ENCODE data around the gene PTRH2. TPM values are rescaled to one million over a fixed set of nuclear protein-coding genes. Genes with fewer than 3 reads are reported as not detected.

PTRH2 gene
- total and polyA plus RNA-seq, 2 of the 8 experiments (the other 6 are each of a cell fraction or from before 2014, with no cell fraction given): 39.4 to 43.2 TPM

GRCh38 chr17:59756236-59756818 lies 49.1 kb upstream of the PTRH2 start:
- TF ChIP-seq ASH2L (IDR thresholded peaks at IDR 0.05; ENCODE audit: low read length) (no peak), YY1 (IDR thresholded peaks at IDR 0.05; ENCODE audit: low read depth, low read length) (no peak), RBBP5 (IDR thresholded peaks at IDR 0.05; ENCODE audit: borderline replicate concordance, low read depth, low read length) (no peak), CREB1 (IDR thresholded peaks at IDR 0.05) (no peak), TAF7 (optimal IDR thresholded peaks at IDR 0.05; ENCODE audit: borderline replicate concordance, low read depth, low read length) (no peak), SP1 (IDR thresholded peaks at IDR 0.05; ENCODE audit: low read depth, low read length) (no peak), FOSL1 (IDR thresholded peaks at IDR 0.05; ENCODE audit: insufficient read depth, low read depth, low read length) (no peak), GABPA (IDR thresholded peaks at IDR 0.05; ENCODE audit: borderline replicate concordance, insufficient read depth, low read length) (no peak), CTBP2 (IDR thresholded peaks at IDR 0.05; ENCODE audit: borderline replicate concordance, insufficient read depth, insufficient read length, low read length) (no peak), SP2 (IDR thresholded peaks at IDR 0.05; ENCODE audit: low read length) (no peak)
- WGBS, 2 experiments (ENCODE audit: extremely low coverage in 1 of 2, insufficient coverage in 1 of 2, insufficient read length in 1 of 2, insufficient replicate concordance in 2 of 2, low coverage in 1 of 2, low lambda C conversion rate in 2 of 2, missing lambda C conversion rate in 1 of 2): 81% methylated on average over 3 of the region's 3 CpGs; no CpG with 5 or more reads in 1 of the 2 experiments

More at GRCh38 chr17:59756236-59756818, 49.1 kb upstream of the PTRH2 start:
- no peak overlapping the region for H3K4me3 ChIP-seq (ENCODE audit: extremely low read depth in 1 of 4, insufficient read depth in 2 of 4, low read depth in 3 of 4, low read length in 4 of 4)
- H3K9me3 ChIP-seq (ENCODE audit: insufficient read depth in 2 of 2, low read depth in 1 of 2, low read length in 1 of 2): no peaks in the 10 kb centered on the region
- H3K4me1 ChIP-seq (replicated peaks in 1 of 4; ENCODE audit: control insufficient read depth in 3 of 4, insufficient read depth in 4 of 4, low read length in 3 of 4): peaks cover 0 to 2% (median 0%) of the 10 kb centered on the region in 4 experiments; a peak in 1 of 7 replicates
- FAIRE-seq (no peak), DNase-seq (ENCODE audit: low read depth in 1 of 2, low spot score in 2 of 2) (no peak)
- no peak overlapping the region for H2BK5ac ChIP-seq (ENCODE audit: low read depth, low read length)
- ChIA-PET CTCF (ENCODE audit: partially characterized antibody) (interaction anchor here (1.1 kb wide), 1 partner anchor 9 kb away, joined by 3 read pairs; no protein-coding TSS in a partner anchor), POLR2A (ENCODE audit: partially characterized antibody) (no interaction called here)
- no peaks in the 10 kb centered on the region for H3K79me1 ChIP-seq (ENCODE audit: low read depth, low read length)
- H3K36me3 ChIP-seq (ENCODE audit: control insufficient read depth in 2 of 4, insufficient read depth in 4 of 4, low read length in 3 of 4): no peaks in the 10 kb centered on the region
- H4K5ac ChIP-seq (ENCODE audit: insufficient read length, low read depth, low read length): no peak overlapping the region
- no peak overlapping the region for H3K23ac ChIP-seq (ENCODE audit: insufficient read length)
- H3K27me3 ChIP-seq (replicated peaks in 1 of 4; ENCODE audit: control insufficient read depth in 3 of 4, extremely low read depth in 1 of 4, insufficient read depth in 3 of 4, low read length in 3 of 4): no peaks in the 10 kb centered on the region
- H4K8ac ChIP-seq (ENCODE audit: extremely low read depth, insufficient read depth, low read length): no peak overlapping the region; the same call in 1 of the 2 replicates
- no peak overlapping the region for H3K9ac ChIP-seq (replicated peaks in 1 of 4; ENCODE audit: extremely low read depth in 1 of 4, low read depth in 3 of 4, low read length in 3 of 4)
- H2BK120ac ChIP-seq (replicated peaks; ENCODE audit: low read depth, low read length): no peak overlapping the region
- no peak overlapping the region for H4K91ac ChIP-seq (replicated peaks; ENCODE audit: insufficient read length, low read length)
- no peak overlapping the region for H3K4ac ChIP-seq (replicated peaks; ENCODE audit: insufficient read length, low read depth, low read length)
- no peak overlapping the region for H3K27ac ChIP-seq (ENCODE audit: low read depth, low read length)
- H3K18ac ChIP-seq (ENCODE audit: extremely low read depth, low read length): no peak overlapping the region
- no peak overlapping the region; the same call in 1 of the 2 replicates for H2BK12ac ChIP-seq (ENCODE audit: low read depth, low read length)
- no peaks in the 10 kb centered on the region for H3K23me2 ChIP-seq (ENCODE audit: low read depth, low read length)
- no peak overlapping the region for H3K56ac ChIP-seq (replicated peaks; ENCODE audit: insufficient read length, low read depth, low read length)
- no peak overlapping the region for H2BK20ac ChIP-seq (ENCODE audit: low read length)
- H2BK15ac ChIP-seq (ENCODE audit: low read length): no peak overlapping the region
- no peak overlapping the region for H2AK5ac ChIP-seq (ENCODE audit: low read depth, low read length)
- no peaks in the 10 kb centered on the region for H4K20me1 ChIP-seq (replicated peaks in 1 of 2; ENCODE audit: control insufficient read depth in 1 of 2, insufficient read depth in 2 of 2, low read length in 2 of 2)
- H3K14ac ChIP-seq (ENCODE audit: insufficient read length): no peak overlapping the region
- no peak overlapping the region for H3K4me2 ChIP-seq (ENCODE audit: insufficient read depth in 1 of 2, low read depth in 2 of 2, low read length in 2 of 2)
- no peak overlapping the region for H2AFZ ChIP-seq (ENCODE audit: low read length)
- no peaks in the 10 kb centered on the region for H3K79me2 ChIP-seq (ENCODE audit: control insufficient read depth in 1 of 2, insufficient read depth in 2 of 2, low read length in 2 of 2)

Data from H1 (cell line).